ENCODE measurements around the gene ACVR2B.

ACVR2B gene

DNA sequence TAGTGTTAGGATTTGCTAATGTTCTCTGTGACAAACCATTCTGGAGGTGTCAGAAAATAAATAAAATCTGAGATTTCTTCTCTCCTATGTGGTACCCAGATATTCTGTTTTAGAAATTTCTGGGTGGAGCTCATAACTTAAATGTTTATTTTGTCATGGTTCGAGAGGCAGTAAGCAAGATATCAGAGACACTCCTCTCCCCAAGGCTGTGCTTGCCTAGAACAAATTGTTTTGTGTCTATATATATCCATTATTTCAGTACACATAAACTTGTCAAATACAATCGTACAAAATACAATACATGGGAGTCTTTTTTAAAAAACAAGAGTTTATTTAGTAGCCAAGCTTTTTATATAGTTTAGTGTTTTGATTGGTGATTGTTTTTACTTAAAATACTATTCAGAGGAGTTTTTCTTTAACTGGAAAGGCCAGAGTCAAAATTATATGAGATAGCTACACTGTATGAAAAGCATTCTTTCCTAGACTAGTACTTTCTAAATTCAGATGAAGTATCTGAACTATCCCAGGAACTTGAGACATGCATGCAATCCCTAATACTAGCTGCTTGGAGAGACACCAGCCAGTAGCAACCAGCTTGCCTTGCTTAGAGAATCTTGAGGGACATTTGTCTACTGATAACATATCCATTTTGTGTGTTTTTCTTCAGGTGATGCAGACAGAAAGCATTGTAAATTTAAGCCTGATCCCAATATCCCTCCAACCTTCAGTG is 47.2 kb downstream of the ACVR2B start:
- TF ChIP-seq, protein P1, sequence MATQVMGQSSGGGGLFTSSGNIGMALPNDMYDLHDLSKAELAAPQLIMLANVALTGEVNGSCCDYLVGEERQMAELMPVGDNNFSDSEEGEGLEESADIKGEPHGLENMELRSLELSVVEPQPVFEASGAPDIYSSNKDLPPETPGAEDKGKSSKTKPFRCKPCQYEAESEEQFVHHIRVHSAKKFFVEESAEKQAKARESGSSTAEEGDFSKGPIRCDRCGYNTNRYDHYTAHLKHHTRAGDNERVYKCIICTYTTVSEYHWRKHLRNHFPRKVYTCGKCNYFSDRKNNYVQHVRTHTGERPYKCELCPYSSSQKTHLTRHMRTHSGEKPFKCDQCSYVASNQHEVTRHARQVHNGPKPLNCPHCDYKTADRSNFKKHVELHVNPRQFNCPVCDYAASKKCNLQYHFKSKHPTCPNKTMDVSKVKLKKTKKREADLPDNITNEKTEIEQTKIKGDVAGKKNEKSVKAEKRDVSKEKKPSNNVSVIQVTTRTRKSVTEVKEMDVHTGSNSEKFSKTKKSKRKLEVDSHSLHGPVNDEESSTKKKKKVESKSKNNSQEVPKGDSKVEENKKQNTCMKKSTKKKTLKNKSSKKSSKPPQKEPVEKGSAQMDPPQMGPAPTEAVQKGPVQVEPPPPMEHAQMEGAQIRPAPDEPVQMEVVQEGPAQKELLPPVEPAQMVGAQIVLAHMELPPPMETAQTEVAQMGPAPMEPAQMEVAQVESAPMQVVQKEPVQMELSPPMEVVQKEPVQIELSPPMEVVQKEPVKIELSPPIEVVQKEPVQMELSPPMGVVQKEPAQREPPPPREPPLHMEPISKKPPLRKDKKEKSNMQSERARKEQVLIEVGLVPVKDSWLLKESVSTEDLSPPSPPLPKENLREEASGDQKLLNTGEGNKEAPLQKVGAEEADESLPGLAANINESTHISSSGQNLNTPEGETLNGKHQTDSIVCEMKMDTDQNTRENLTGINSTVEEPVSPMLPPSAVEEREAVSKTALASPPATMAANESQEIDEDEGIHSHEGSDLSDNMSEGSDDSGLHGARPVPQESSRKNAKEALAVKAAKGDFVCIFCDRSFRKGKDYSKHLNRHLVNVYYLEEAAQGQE (IDR thresholded peaks at IDR 0.05; ENCODE audit: insufficient read depth in 1 of 2, low read depth in 2 of 2, low read length in 2 of 2): no peak
- TF ChIP-seq TAF1 (IDR thresholded peaks at IDR 0.05; ENCODE audit: borderline replicate concordance, insufficient read depth, low read length): no peak
- no peak for TF ChIP-seq SIN3A (IDR thresholded peaks at IDR 0.05; ENCODE audit: borderline replicate concordance, insufficient read depth, low read length)
- no peak for TF ChIP-seq POLR2AphosphoS5 (IDR thresholded peaks at IDR 0.05; ENCODE audit: low read depth, low read length)
- TF ChIP-seq FOXP2 (optimal IDR thresholded peaks at IDR 0.05; ENCODE audit: borderline replicate concordance, extremely low read depth, extremely low read length, insufficient read depth): no peak

DNA sequence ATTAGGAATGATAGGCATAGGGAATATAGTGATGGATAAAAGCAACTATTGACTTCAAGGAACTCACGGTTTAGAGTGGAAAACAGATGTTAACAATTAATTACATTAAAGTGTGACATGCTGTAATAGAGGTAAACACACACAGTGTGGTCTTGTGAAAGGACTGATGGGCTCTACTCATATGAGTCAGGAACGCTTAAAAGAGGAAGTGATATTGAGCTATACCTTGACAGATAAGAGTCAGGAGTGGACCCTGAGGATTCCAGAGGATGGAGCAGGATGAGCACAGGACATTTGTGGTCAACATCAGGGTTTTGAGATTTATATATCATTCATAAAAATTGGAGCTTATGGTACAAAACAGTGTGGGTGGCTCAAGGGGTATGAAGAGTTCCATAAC is 53.4 kb downstream of the ACVR2B start:
- no peak for TF ChIP-seq FOXP2 (optimal IDR thresholded peaks at IDR 0.05; ENCODE audit: borderline replicate concordance, extremely low read depth, extremely low read length, insufficient read depth)
- TF ChIP-seq, protein P1 (IDR thresholded peaks at IDR 0.05; ENCODE audit: insufficient read depth in 1 of 2, low read depth in 2 of 2, low read length in 2 of 2): no peak
- TF ChIP-seq POLR2AphosphoS5 (IDR thresholded peaks at IDR 0.05; ENCODE audit: low read depth, low read length): no peak
- TF ChIP-seq SIN3A (IDR thresholded peaks at IDR 0.05; ENCODE audit: borderline replicate concordance, insufficient read depth, low read length): no peak
- no peak for TF ChIP-seq TAF1 (IDR thresholded peaks at IDR 0.05; ENCODE audit: borderline replicate concordance, insufficient read depth, low read length)

DNA sequence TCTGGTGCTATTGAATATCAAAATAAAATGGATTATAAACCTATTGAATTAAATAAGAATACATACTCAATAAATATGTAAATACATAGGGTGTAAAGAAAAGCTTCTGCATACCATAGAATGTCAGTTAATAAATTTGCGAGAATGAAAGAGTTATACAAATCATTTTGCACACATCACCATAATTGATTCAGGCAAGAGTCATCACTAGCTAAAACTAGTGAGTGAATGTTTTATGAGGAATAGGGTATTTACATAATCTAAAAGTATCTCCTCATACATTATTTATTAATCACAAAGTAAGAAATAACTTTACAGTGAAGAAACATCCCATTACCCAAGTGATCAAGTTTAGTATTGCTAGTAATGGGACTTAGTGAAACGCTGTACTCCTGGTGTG is 56.0 kb downstream of the ACVR2B start:
- TF ChIP-seq, protein P1 (IDR thresholded peaks at IDR 0.05; ENCODE audit: insufficient read depth in 1 of 2, low read depth in 2 of 2, low read length in 2 of 2): no peak
- no peak for TF ChIP-seq FOXP2 (optimal IDR thresholded peaks at IDR 0.05; ENCODE audit: borderline replicate concordance, extremely low read depth, extremely low read length, insufficient read depth)
- TF ChIP-seq POLR2AphosphoS5 (IDR thresholded peaks at IDR 0.05; ENCODE audit: low read depth, low read length): no peak
- no peak for TF ChIP-seq SIN3A (IDR thresholded peaks at IDR 0.05; ENCODE audit: borderline replicate concordance, insufficient read depth, low read length)
- no peak for TF ChIP-seq TAF1 (IDR thresholded peaks at IDR 0.05; ENCODE audit: borderline replicate concordance, insufficient read depth, low read length)

DNA sequence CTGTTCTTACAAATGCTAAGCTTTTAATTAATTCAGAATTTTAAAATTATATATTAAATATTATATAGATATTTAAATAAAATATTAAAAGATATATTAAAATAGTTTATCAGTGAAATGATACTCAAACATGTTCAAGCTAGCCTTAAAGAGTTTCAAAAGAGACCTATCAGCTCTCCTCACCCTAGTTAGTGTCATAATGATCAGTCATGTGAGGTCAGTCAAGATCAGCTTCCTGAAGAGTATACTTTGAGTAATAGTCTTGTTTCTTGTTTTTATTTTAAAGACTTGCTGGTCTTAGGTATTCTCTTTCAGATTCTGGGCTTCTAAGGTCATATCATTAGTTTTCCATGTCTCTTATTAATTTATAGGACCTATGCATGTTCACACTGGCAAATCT is 56.9 kb downstream of the ACVR2B start:
- TF ChIP-seq SIN3A (IDR thresholded peaks at IDR 0.05; ENCODE audit: borderline replicate concordance, insufficient read depth, low read length) (no peak), TAF1 (IDR thresholded peaks at IDR 0.05; ENCODE audit: borderline replicate concordance, insufficient read depth, low read length) (no peak), POLR2AphosphoS5 (IDR thresholded peaks at IDR 0.05; ENCODE audit: low read depth, low read length) (no peak), FOXP2 (optimal IDR thresholded peaks at IDR 0.05; ENCODE audit: borderline replicate concordance, extremely low read depth, extremely low read length, insufficient read depth) (no peak)
- TF ChIP-seq, protein P1 (IDR thresholded peaks at IDR 0.05; ENCODE audit: insufficient read depth in 1 of 2, low read depth in 2 of 2, low read length in 2 of 2): no peak

All from PFSK-1 (cell line).